Endothelial cell of umbilical vein (primary cell): ENCODE results near the gene INTS11. TPM values are rescaled to one million over a fixed set of nuclear protein-coding genes. Genes with fewer than 3 reads are reported as not detected.

Experiments
- BruUV-seq: library from RNA; stranded (reverse); fragments of 400-500 nt; replicated peaks from 2 replicates; lab custom pipeline; 2021; lab: Mats Ljungman, UMichigan
- CTCF ChIA-PET: fragments of 300-600, 350-600 bp; sonication (Branson Sonifier 250); formaldehyde crosslinking; loops from one replicate; lab custom pipeline; 2021; ENCODE audit warnings: antibody characterized with exemption, inconsistent platforms; lab: Charles Lee
- POLR2A ChIA-PET: fragments of 300-600, 350-600 bp; sonication (Branson Sonifier 250); formaldehyde crosslinking; loops from one replicate; lab custom pipeline; 2021; ENCODE audit warnings: antibody characterized with exemption, inconsistent platforms; lab: Charles Lee
- DNase-seq: peaks from one replicate; pipeline ENCODE4 v3.0.0-alpha.2; 2011; ENCODE audit warnings: low read depth, low spot score
- FAIRE-seq: peaks from 2 replicates; lab custom pipeline; 2011; peaks lifted over from hg19 to GRCh38; lab: Jason Lieb, UNC
- H2AFZ ChIP-seq: 2 replicates; pipeline ENCODE4 v1.6.0; 2012; ENCODE audit warnings: low read depth, low read length, control low read depth, inconsistent platforms
- H3K27ac ChIP-seq: 2 replicates; pipeline ENCODE4 v1.5.1; 2011; ENCODE audit warnings: low read depth, mild to moderate bottlenecking, control low read depth, low read length, moderate library complexity; ENCODE audit not compliant: insufficient read depth
- H3K27me3 ChIP-seq, 2 experiments: 2 replicates each; pipeline versions ENCODE4 v1.6.0 to v1.6.1; 2011; ENCODE audit warnings: low read length in 2 of 2, mixed read lengths in 1 of 2; ENCODE audit not compliant: control insufficient read depth in 2 of 2, insufficient read depth in 2 of 2
- H3K36me3 ChIP-seq, 2 experiments: 2 replicates in 1 of 2; 3 replicates in 1 of 2; pipeline ENCODE4 v1.5.1; 2011; ENCODE audit warnings: low read length in 2 of 2, mild to moderate bottlenecking in 1 of 2, moderate library complexity in 1 of 2; ENCODE audit not compliant: control insufficient read depth in 2 of 2, insufficient read depth in 2 of 2; ENCODE audit errors: extremely low read depth in 1 of 2
- H3K4me1 ChIP-seq: 3 replicates; pipeline ENCODE4 v1.5.1; 2011; ENCODE audit warnings: mild to moderate bottlenecking, low read length; ENCODE audit not compliant: control insufficient read depth, insufficient read depth; ENCODE audit errors: extremely low read depth
- H3K4me2 ChIP-seq: 2 replicates; pipeline ENCODE4 v1.6.1; 2011; ENCODE audit warnings: low read length, control low read depth, mixed read lengths; ENCODE audit not compliant: insufficient read depth
- H3K4me3 ChIP-seq, 3 experiments: fragments of 200-600 bp in 1 of 3; sonication (generic), shearing (Covaris generic) in 1 of 3; replicated peaks in 1 of 3; 2 replicates each; pipeline ENCODE4 v1.5.1; 2011 to 2016; ENCODE audit warnings: control low read depth in 3 of 3, low read length in 3 of 3, mild to moderate bottlenecking in 2 of 3, inconsistent platforms in 1 of 3, low read depth in 1 of 3, moderate library complexity in 1 of 3; ENCODE audit not compliant: insufficient read depth in 1 of 3
- H3K79me2 ChIP-seq: 2 replicates; pipeline ENCODE4 v1.6.0; 2012; ENCODE audit warnings: low read length, inconsistent platforms; ENCODE audit not compliant: control insufficient read depth, insufficient read depth
- H3K9ac ChIP-seq: replicated peaks from 2 replicates; pipeline ENCODE3; 2011; ENCODE audit warnings: low read length, control low read depth; ENCODE audit not compliant: insufficient read depth; ENCODE audit errors: extremely low read depth
- H3K9me1 ChIP-seq: replicated peaks from 3 replicates; pipeline ENCODE4 v1.6.0; 2011; ENCODE audit warnings: mild to moderate bottlenecking, low read length; ENCODE audit not compliant: control insufficient read depth, insufficient read depth; ENCODE audit errors: extremely low read depth
- H3K9me3 ChIP-seq: replicated peaks from 2 replicates; pipeline ENCODE4 v1.5.1; 2012; ENCODE audit warnings: low read length, inconsistent platforms; ENCODE audit not compliant: control insufficient read depth, insufficient read depth
- H4K20me1 ChIP-seq: replicated peaks from 2 replicates; pipeline ENCODE3; 2011; ENCODE audit warnings: mild to moderate bottlenecking, low read length; ENCODE audit not compliant: control insufficient read depth, insufficient read depth; ENCODE audit errors: extremely low read depth
- CTCF ChIP-seq, 2 donors: IDR thresholded peaks; 1 replicate in 1 of 2; 2 replicates in 1 of 2; pipeline ENCODE4 v1.5.1; 2011; ENCODE audit warnings: low read length in 2 of 2, mild to moderate bottlenecking in 2 of 2, moderate library complexity in 2 of 2, control low read depth in 1 of 2, inconsistent platforms in 1 of 2, low read depth in 1 of 2; ENCODE audit not compliant: insufficient read depth in 1 of 2; ENCODE audit errors: extremely low read depth in 1 of 2
- EZH2 ChIP-seq: IDR thresholded peaks from 2 replicates; pipeline ENCODE4 v1.6.1; 2012; ENCODE audit warnings: borderline replicate concordance, low read depth, mild to moderate bottlenecking, moderate library complexity, low read length, inconsistent platforms; ENCODE audit not compliant: severe bottlenecking
- FOS ChIP-seq: IDR thresholded peaks from 2 replicates; pipeline ENCODE4 v1.6.1; 2011; ENCODE audit warnings: mild to moderate bottlenecking, low read length, moderate library complexity, borderline replicate concordance; ENCODE audit not compliant: insufficient read depth
- GATA2 ChIP-seq: IDR thresholded peaks from 2 replicates; pipeline ENCODE4 v1.7.0; 2011; ENCODE audit warnings: low read depth, mild to moderate bottlenecking, moderate library complexity, mixed read lengths, low read length; ENCODE audit not compliant: insufficient read length, insufficient read depth
- JUN ChIP-seq: IDR thresholded peaks from 2 replicates; pipeline ENCODE4 v1.6.1; 2011; ENCODE audit warnings: borderline replicate concordance, low read depth; ENCODE audit not compliant: insufficient read length, insufficient read depth
- MYC ChIP-seq: IDR thresholded peaks from one replicate; pipeline ENCODE4 v1.6.1; 2011; ENCODE audit warnings: mild to moderate bottlenecking, low read depth, low read length
- POLR2A ChIP-seq: IDR thresholded peaks from 2 replicates; pipeline ENCODE4 v1.6.1; 2012; ENCODE audit warnings: low read depth, mild to moderate bottlenecking, control low read depth, low read length
- POLR2AphosphoS5 ChIP-seq: IDR thresholded peaks from 2 replicates; pipeline ENCODE4 v1.6.1; 2012; ENCODE audit warnings: low read depth, mild to moderate bottlenecking, control low read depth, low read length, moderate library complexity; ENCODE audit not compliant: insufficient read depth
- dilution Hi-C: fragments of 300-500 bp; cut with MboI; formaldehyde crosslinking; loops from one replicate; pipeline ENCODE4 v1.15.0; 2019; ENCODE audit warnings: low sequenced_read_pairs; ENCODE audit not compliant: extremely low pct_ligation_motif_present
- intact Hi-C: fragments of 100-400 bp; cut with micrococcal nuclease; formaldehyde crosslinking; loops from one replicate; pipeline ENCODE4 v1.10.0; 2022
- polyA plus RNA-seq, 4 experiments: library from polyadenylated mRNA; depleted of rRNA in 3 of 4; stranded (reverse) in 3 of 4; unstranded in 1 of 4; fragments of >200 nt; gene quantifications; 2 replicates each; pipeline versions ENCODE4 v1.2.1 to v1.2.3, GENCODE V29; 2011 to 2012; ENCODE audit warnings: missing spikeins in 1 of 4
- total RNA-seq: library from RNA; stranded (reverse); gene quantifications from 2 replicates; pipeline ENCODE4 v1.2.3, GENCODE V29; 2021
- TF ChIP-seq, protein P1 (sequence below): IDR thresholded peaks from 2 replicates; pipeline ENCODE4 v1.6.1; 2011; ENCODE audit not compliant: insufficient read depth, insufficient read length

The INTS11 gene
- total and polyA plus RNA-seq, 2 donors (not counting 3 experiments of a cell fraction or from before 2014, with no cell fraction given) = 132 to 222 TPM

DNA sequence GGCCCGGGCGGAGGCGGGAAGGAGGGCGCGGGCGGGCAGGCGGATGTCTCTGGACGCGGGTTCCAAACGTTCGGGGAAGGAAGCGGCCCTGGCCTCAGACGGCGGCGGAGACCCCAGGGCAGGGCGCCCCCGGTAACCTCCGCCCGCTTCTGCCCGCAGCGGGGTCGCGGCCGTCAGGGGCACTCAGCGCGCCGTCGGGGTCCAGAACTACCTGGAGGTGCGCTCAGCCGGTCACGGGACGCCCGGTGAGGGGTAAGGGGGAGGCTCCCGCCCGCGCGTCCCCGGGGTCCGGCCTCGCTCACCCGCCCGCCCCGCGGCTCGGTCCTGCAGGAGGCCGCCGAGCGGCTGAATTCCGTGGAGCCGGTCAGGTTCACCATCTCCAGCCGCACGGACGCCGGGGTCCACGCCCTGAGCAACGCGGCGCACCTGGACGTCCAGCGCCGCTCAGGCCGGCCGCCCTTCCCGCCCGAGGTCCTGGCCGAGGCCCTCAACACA lies 15.7 kb downstream of the INTS11 start:
- Histone ChIP-seq H3K27ac (peak overlapping the region; percentile 65), H3K9me3 (no peaks in the 10 kb centered on the region), H4K20me1 (no peaks in the 10 kb centered on the region), H3K27me3 (no peaks in the 10 kb centered on the region), H3K4me2 (peak overlapping the region; percentile 45), H3K9ac (peak overlapping the region; percentile 73), H3K9me1 (no peaks in the 10 kb centered on the region), H3K79me2 (no peaks in the 10 kb centered on the region), H2AFZ (peak overlapping the region; percentile 59), H3K36me3 (peaks cover 0 to 29% of the 10 kb centered on the region in 2 experiments), H3K4me3 (peak overlapping the region; percentile 56 to 94 (median 64)), H3K4me1 (peaks cover 15% of the 10 kb centered on the region)
- CTCF ChIA-PET = interaction anchor here (1.5 kb wide), 1 partner anchor 186 kb away, joined by 9 read pairs; no protein-coding TSS in a partner anchor
- DNase-seq (no peak), FAIRE-seq (peak; percentile 26)
- TF ChIP-seq FOS (no peak), MYC (no peak), CTCF (IDR thresholded peaks at IDR 0.05; ENCODE audit: extremely low read depth in 1 of 2, insufficient read depth in 1 of 2, low read depth in 1 of 2, low read length in 2 of 2) (no peak), GATA2 (no peak), JUN (no peak), POLR2A (no peak), EZH2 (no peak), POLR2AphosphoS5 (no peak)
- TF ChIP-seq, protein P1, sequence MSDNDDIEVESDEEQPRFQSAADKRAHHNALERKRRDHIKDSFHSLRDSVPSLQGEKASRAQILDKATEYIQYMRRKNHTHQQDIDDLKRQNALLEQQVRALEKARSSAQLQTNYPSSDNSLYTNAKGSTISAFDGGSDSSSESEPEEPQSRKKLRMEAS = no peak
- TSS peak; percentile 46 for BruUV-seq
- intact Hi-C loops (loop anchor here (1.0 to 5.0 kb wide), 6 partner anchors 16 to 187 kb away; partner anchors contain the start of genes AURKAIP1, CPTP, DVL1 and INTS11), dilution Hi-C loops (no loop called here)
- POLR2A ChIA-PET = no interaction called here
